Hepatocyte (in vitro differentiated cells): ENCODE data around the gene TBC1D5. TPM values are rescaled to one million over a fixed set of nuclear protein-coding genes. Genes with fewer than 3 reads are reported as not detected.

ENCODE experiments used
- DNase-seq: peaks from one replicate; pipeline ENCODE4 v3.0.0-alpha.2; 2016; ENCODE audit warnings: low spot score
- H2AFZ ChIP-seq: fragments of 200-600 bp; sonication (generic); 2 replicates; pipeline ENCODE4 v1.6.0; 2016; ENCODE audit warnings: antibody characterized with exemption, mild to moderate bottlenecking
- H3K27ac ChIP-seq: fragments of 200-600 bp; sonication (generic); 2 replicates; pipeline ENCODE4 v1.5.1; 2016; ENCODE audit warnings: mild to moderate bottlenecking
- H3K27me3 ChIP-seq: fragments of 200-600 bp; sonication (generic); 2 replicates; pipeline ENCODE4 v1.6.1; 2016
- H3K36me3 ChIP-seq: fragments of 200-600 bp; sonication (generic); replicated peaks from 2 replicates; pipeline ENCODE4 v1.5.1; 2016; ENCODE audit warnings: low read depth; ENCODE audit not compliant: insufficient read depth
- H3K4me1 ChIP-seq: fragments of 200-600 bp; sonication (generic); 2 replicates; pipeline ENCODE4 v1.5.1; 2016; ENCODE audit warnings: mild to moderate bottlenecking, moderate library complexity; ENCODE audit not compliant: insufficient read depth
- H3K4me2 ChIP-seq: fragments of 200-600 bp; sonication (generic); 2 replicates; pipeline ENCODE4 v1.6.0; 2016
- H3K4me3 ChIP-seq: fragments of 200-600 bp; sonication (generic); 2 replicates; pipeline ENCODE4 v1.5.1; 2016; ENCODE audit warnings: mild to moderate bottlenecking
- H3K79me2 ChIP-seq: fragments of 200-600 bp; sonication (generic); 2 replicates; pipeline ENCODE4 v1.6.0; 2017; ENCODE audit warnings: mild to moderate bottlenecking
- H3K9me2 ChIP-seq: fragments of 200-600 bp; sonication (generic); replicated peaks from 2 replicates; pipeline ENCODE4 v1.6.0; 2017; ENCODE audit warnings: mild to moderate bottlenecking; ENCODE audit not compliant: insufficient read depth
- H3K9me3 ChIP-seq: fragments of 200-600 bp; sonication (generic); 2 replicates; pipeline ENCODE4 v1.5.1; 2016; ENCODE audit warnings: low read depth, mild to moderate bottlenecking
- H4K20me1 ChIP-seq: fragments of 200-600 bp; sonication (generic); 2 replicates; pipeline ENCODE4 v1.6.0; 2016; ENCODE audit warnings: mild to moderate bottlenecking; ENCODE audit not compliant: insufficient read depth, poor library complexity, severe bottlenecking
- CTCF ChIP-seq: fragments of 200-600 bp; sonication (generic); IDR thresholded peaks from 2 replicates; pipeline ENCODE4 v1.5.1; 2016; ENCODE audit warnings: antibody characterized with exemption, mild to moderate bottlenecking; ENCODE audit not compliant: poor library complexity
- EZH2 ChIP-seq: fragments of 200-600 bp; sonication (generic); IDR thresholded peaks from 2 replicates; pipeline ENCODE4 v1.6.1; 2016; ENCODE audit warnings: antibody characterized with exemption, mild to moderate bottlenecking, borderline replicate concordance
- EZH2phosphoT487 ChIP-seq: fragments of 200-600 bp; sonication (generic); IDR thresholded peaks from one replicate; pipeline ENCODE4 v1.6.1; 2018; ENCODE audit warnings: antibody characterized with exemption, mild to moderate bottlenecking, low read depth, moderate library complexity; ENCODE audit not compliant: unreplicated experiment, severe bottlenecking
- WGBS: methylation state at CpG from one replicate; pipeline ENCODE4 v1.1.6; 2016; ENCODE audit warnings: low lambda C conversion rate; ENCODE audit errors: missing lambda C conversion rate; 5-methylcytosine and 5-hydroxymethylcytosine counted together
- polyA plus RNA-seq: library from polyadenylated mRNA; unstranded; fragments of >200 nt; fragmentation: Nextera tagmentation; extraction: Ambion mirVana; gene quantifications from 2 replicates; pipeline ENCODE4 v1.2.1, GENCODE V29; 2016
- total RNA-seq: library from RNA; depleted of rRNA; stranded (reverse); fragments of >200 nt; gene quantifications from 2 replicates; pipeline ENCODE4 v1.2.3, GENCODE V29; 2014

TBC1D5 gene
- total and polyA plus RNA-seq, 2 experiments from 2014 or later: 17.0 to 64.2 TPM

- Histone ChIP-seq H3K4me2 (no peak overlapping the region), H3K27ac (no peak overlapping the region), H3K36me3 (no peaks in the 10 kb centered on the region), H4K20me1 (no peaks in the 10 kb centered on the region), H3K79me2 (no peaks in the 10 kb centered on the region), H3K27me3 (no peaks in the 10 kb centered on the region), H3K4me1 (peaks cover 5% of the 10 kb centered on the region), H2AFZ (no peak overlapping the region), H3K4me3 (no peak overlapping the region), H3K9me3 (no peaks in the 10 kb centered on the region), H3K9me2 (no peaks in the 10 kb centered on the region)
- no peak for TF ChIP-seq CTCF
- no peak for TF ChIP-seq EZH2phosphoT487
- no peak for TF ChIP-seq EZH2
- DNase-seq: no peak
- 91% methylated on average over 4 of the region's 4 CpGs for WGBS
These were observed 160.9 kb downstream of the TBC1D5 start for GRCh38 chr3:17581421-17582080.

- Histone ChIP-seq H2AFZ (no peak overlapping the region), H3K27me3 (no peaks in the 10 kb centered on the region), H3K9me2 (no peaks in the 10 kb centered on the region), H4K20me1 (no peaks in the 10 kb centered on the region), H3K27ac (no peak overlapping the region), H3K4me2 (no peak overlapping the region), H3K79me2 (no peaks in the 10 kb centered on the region), H3K4me1 (peaks cover 5% of the 10 kb centered on the region), H3K36me3 (no peaks in the 10 kb centered on the region), H3K9me3 (no peaks in the 10 kb centered on the region), H3K4me3 (no peak overlapping the region)
- TF ChIP-seq EZH2phosphoT487: no peak
- TF ChIP-seq EZH2: no peak
- TF ChIP-seq CTCF: no peak
- 99% methylated on average over 4 of the region's 4 CpGs for WGBS
- DNase-seq: no peak
These were observed 161.5 kb downstream of the TBC1D5 start for GRCh38 chr3:17580901-17581300.

- H3K9me3 ChIP-seq: no peaks in the 10 kb centered on the region
- TF ChIP-seq CTCF: no peak
- TF ChIP-seq EZH2phosphoT487: no peak
- no peak for TF ChIP-seq EZH2
- no peaks in the 10 kb centered on the region for H3K9me2 ChIP-seq
- no peak overlapping the region for H2AFZ ChIP-seq
- H3K36me3 ChIP-seq: no peaks in the 10 kb centered on the region
- H3K79me2 ChIP-seq: no peaks in the 10 kb centered on the region
- H3K4me3 ChIP-seq: no peak overlapping the region
- H3K27me3 ChIP-seq: no peaks in the 10 kb centered on the region
- no peaks in the 10 kb centered on the region for H4K20me1 ChIP-seq
- no peak overlapping the region for H3K4me2 ChIP-seq
- no peak for DNase-seq
- 84% methylated on average over 3 of the region's 3 CpGs for WGBS
- peaks cover 5% of the 10 kb centered on the region for H3K4me1 ChIP-seq
- H3K27ac ChIP-seq: no peak overlapping the region
These were observed 163.0 kb downstream of the TBC1D5 start for GRCh38 chr3:17579289-17580031.
